Measurements from ENCODE around the gene SCD5.

- TF ChIP-seq POLR2A (IDR thresholded peaks at IDR 0.05): no peak
- TF ChIP-seq, protein P1, sequence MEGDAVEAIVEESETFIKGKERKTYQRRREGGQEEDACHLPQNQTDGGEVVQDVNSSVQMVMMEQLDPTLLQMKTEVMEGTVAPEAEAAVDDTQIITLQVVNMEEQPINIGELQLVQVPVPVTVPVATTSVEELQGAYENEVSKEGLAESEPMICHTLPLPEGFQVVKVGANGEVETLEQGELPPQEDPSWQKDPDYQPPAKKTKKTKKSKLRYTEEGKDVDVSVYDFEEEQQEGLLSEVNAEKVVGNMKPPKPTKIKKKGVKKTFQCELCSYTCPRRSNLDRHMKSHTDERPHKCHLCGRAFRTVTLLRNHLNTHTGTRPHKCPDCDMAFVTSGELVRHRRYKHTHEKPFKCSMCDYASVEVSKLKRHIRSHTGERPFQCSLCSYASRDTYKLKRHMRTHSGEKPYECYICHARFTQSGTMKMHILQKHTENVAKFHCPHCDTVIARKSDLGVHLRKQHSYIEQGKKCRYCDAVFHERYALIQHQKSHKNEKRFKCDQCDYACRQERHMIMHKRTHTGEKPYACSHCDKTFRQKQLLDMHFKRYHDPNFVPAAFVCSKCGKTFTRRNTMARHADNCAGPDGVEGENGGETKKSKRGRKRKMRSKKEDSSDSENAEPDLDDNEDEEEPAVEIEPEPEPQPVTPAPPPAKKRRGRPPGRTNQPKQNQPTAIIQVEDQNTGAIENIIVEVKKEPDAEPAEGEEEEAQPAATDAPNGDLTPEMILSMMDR (IDR thresholded peaks at IDR 0.05): no peak
These were observed 49.7 kb downstream of the SCD5 start for GRCh38 chr4:82748810-82749470.
